HepG2 (cell line): ENCODE measurements around the gene VPREB1.

Experiments
- EZH2 ChIP-seq: conservative IDR thresholded peaks from 2 replicates; pipeline ENCODE4 v1.6.1; 2012; ENCODE audit warnings: mild to moderate bottlenecking, low read depth, low read length, moderate library complexity
- HNF4A ChIP-seq: sonication (generic); formaldehyde crosslinking; IDR thresholded peaks from 2 replicates; pipeline ENCODE4 v1.4.0; 2020; ENCODE audit warnings: missing genetic modification reagents
- POLR2A ChIP-seq, 2 experiments: IDR thresholded peaks; 2 replicates each; pipeline ENCODE4 v1.6.1; 2011; ENCODE audit warnings: low read depth in 2 of 2, low read length in 2 of 2, mild to moderate bottlenecking in 1 of 2, moderate library complexity in 1 of 2; ENCODE audit not compliant: insufficient read depth in 1 of 2
- RXRA ChIP-seq: sonication (generic); formaldehyde crosslinking; IDR thresholded peaks from 2 replicates; pipeline ENCODE4 v1.5.1; 2020; ENCODE audit warnings: missing genetic modification reagents
- TSC22D2 ChIP-seq: sonication (generic); formaldehyde crosslinking; IDR thresholded peaks from 2 replicates; pipeline ENCODE4 v1.5.1; 2020; ENCODE audit warnings: missing genetic modification reagents, mild to moderate bottlenecking, borderline replicate concordance
- ZNF274 ChIP-seq: sonication (generic); formaldehyde crosslinking; IDR thresholded peaks from 2 replicates; pipeline ENCODE4 v1.5.1; 2020; ENCODE audit warnings: mild to moderate bottlenecking, missing genetic modification reagents
- ZNF468 ChIP-seq: sonication (generic); formaldehyde crosslinking; IDR thresholded peaks from 2 replicates; pipeline ENCODE4 v1.8.0; 2022; ENCODE audit warnings: mild to moderate bottlenecking, moderate library complexity, missing genetic modification reagents
- ZSCAN29 ChIP-seq: sonication (generic); formaldehyde crosslinking; conservative IDR thresholded peaks from 2 replicates; pipeline ENCODE4 v1.4.0; 2020; ENCODE audit warnings: mild to moderate bottlenecking, missing genetic modification reagents
- TF ChIP-seq, protein P1 (sequence below): sonication (generic); formaldehyde crosslinking; IDR thresholded peaks from 2 replicates; pipeline ENCODE4 v1.5.0; 2020; ENCODE audit warnings: mild to moderate bottlenecking, missing genetic modification reagents, moderate library complexity

DNA sequence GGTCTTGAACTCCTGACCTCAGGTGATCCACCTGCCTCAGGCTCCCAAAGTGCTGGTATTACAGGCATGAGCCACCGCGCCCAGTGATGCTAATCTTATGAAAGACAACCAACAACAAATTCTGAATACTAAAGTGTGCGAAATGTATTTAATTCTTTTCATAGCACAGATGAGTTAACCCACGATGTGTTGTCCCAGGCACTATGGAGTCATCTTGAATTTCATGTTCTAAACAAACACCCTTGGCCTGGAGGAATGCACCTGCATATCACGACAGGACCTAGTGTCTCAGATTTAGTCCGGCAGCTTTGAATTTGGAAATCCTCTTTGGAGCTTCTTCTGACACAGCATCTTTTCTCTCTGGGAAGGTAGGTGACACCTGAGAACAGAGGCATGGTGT, 16.2 kb upstream of the VPREB1 start:
- TF ChIP-seq TSC22D2 (CRISPR knock-in tag) (no peak), ZNF468 (CRISPR knock-in tag) (no peak), ZNF274 (CRISPR knock-in tag) (no peak), ZSCAN29 (CRISPR knock-in tag) (no peak), POLR2A (IDR thresholded peaks at IDR 0.05; ENCODE audit: insufficient read depth in 1 of 2, low read depth in 2 of 2, low read length in 2 of 2) (no peak), EZH2 (no peak), HNF4A (no peak), RXRA (CRISPR knock-in tag) (no peak)
- TF ChIP-seq, protein P1, sequence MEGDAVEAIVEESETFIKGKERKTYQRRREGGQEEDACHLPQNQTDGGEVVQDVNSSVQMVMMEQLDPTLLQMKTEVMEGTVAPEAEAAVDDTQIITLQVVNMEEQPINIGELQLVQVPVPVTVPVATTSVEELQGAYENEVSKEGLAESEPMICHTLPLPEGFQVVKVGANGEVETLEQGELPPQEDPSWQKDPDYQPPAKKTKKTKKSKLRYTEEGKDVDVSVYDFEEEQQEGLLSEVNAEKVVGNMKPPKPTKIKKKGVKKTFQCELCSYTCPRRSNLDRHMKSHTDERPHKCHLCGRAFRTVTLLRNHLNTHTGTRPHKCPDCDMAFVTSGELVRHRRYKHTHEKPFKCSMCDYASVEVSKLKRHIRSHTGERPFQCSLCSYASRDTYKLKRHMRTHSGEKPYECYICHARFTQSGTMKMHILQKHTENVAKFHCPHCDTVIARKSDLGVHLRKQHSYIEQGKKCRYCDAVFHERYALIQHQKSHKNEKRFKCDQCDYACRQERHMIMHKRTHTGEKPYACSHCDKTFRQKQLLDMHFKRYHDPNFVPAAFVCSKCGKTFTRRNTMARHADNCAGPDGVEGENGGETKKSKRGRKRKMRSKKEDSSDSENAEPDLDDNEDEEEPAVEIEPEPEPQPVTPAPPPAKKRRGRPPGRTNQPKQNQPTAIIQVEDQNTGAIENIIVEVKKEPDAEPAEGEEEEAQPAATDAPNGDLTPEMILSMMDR (CRISPR knock-in tag): no peak
